CD14-positive monocyte (primary cell): ENCODE results near the gene TAF1C. TPM values are rescaled to one million over a fixed set of nuclear protein-coding genes. Genes with fewer than 3 reads are reported as not detected.
A peak's percentile ranks its signal among the peaks of the same experiment; 100 is the strongest.

Experiments used
- DNase-seq, 3 donors: peaks; one replicate each; pipeline ENCODE4 v3.0.0-alpha.2; 2011 to 2022
- H2AFZ ChIP-seq: 2 replicates; pipeline ENCODE4 v1.6.0; 2012; ENCODE audit warnings: mild to moderate bottlenecking, low read depth, low read length, inconsistent platforms; ENCODE audit not compliant: insufficient read depth, poor library complexity, severe bottlenecking
- H3K27ac ChIP-seq, 2 donors: 1 replicate in 1 of 2; 2 replicates in 1 of 2; pipeline ENCODE4 v1.5.1; 2012 to 2013; ENCODE audit warnings: low read length in 2 of 2, control low read depth in 1 of 2, inconsistent platforms in 1 of 2, low read depth in 1 of 2, mild to moderate bottlenecking in 1 of 2
- H3K27me3 ChIP-seq, 2 donors: one replicate each; pipeline versions ENCODE4 v1.6.0 to v1.6.1; 2011 to 2013; ENCODE audit warnings: low read length in 2 of 2; ENCODE audit not compliant: control insufficient read depth in 2 of 2, insufficient read depth in 2 of 2
- H3K36me3 ChIP-seq, 2 donors: replicated peaks in 1 of 2; 1 replicate in 1 of 2; 2 replicates in 1 of 2; pipeline versions ENCODE4 v1.5.1 to v1.6.1; 2012 to 2013; ENCODE audit warnings: low read length in 2 of 2, control low read depth in 1 of 2, inconsistent platforms in 1 of 2, mild to moderate bottlenecking in 1 of 2; ENCODE audit not compliant: insufficient read depth in 2 of 2, control insufficient read depth in 1 of 2
- H3K4me1 ChIP-seq, 2 donors: 1 replicate in 1 of 2; 2 replicates in 1 of 2; pipeline versions ENCODE4 v1.5.1 to v1.6.1; 2012 to 2013; ENCODE audit warnings: low read length in 2 of 2, control low read depth in 1 of 2, inconsistent platforms in 1 of 2, mild to moderate bottlenecking in 1 of 2, moderate library complexity in 1 of 2; ENCODE audit not compliant: insufficient read depth in 2 of 2, control insufficient read depth in 1 of 2
- H3K4me2 ChIP-seq: replicated peaks from 2 replicates; pipeline ENCODE3; 2012; ENCODE audit warnings: low read length, moderate library complexity, mild to moderate bottlenecking; ENCODE audit not compliant: poor library complexity, severe bottlenecking; ENCODE audit errors: extremely low read depth
- H3K4me3 ChIP-seq, 3 experiments: fragments of 200-600 bp in 1 of 3; sonication (generic) in 1 of 3; replicated peaks in 1 of 3; 1 replicate in 2 of 3; 2 replicates in 1 of 3; pipeline ENCODE4 v1.5.1; 2011 to 2013; ENCODE audit warnings: low read length in 3 of 3, mild to moderate bottlenecking in 3 of 3, control low read depth in 2 of 3, low read depth in 2 of 3, inconsistent platforms in 1 of 3, moderate library complexity in 1 of 3
- H3K79me2 ChIP-seq: 2 replicates; pipeline ENCODE4 v1.6.0; 2012; ENCODE audit warnings: mild to moderate bottlenecking, control low read depth, inconsistent platforms, low read length, moderate library complexity; ENCODE audit not compliant: insufficient read depth
- H3K9ac ChIP-seq: 2 replicates; pipeline ENCODE4 v1.6.0; 2017; ENCODE audit warnings: low read length, mild to moderate bottlenecking; ENCODE audit not compliant: insufficient read depth, poor library complexity, severe bottlenecking
- H3K9me3 ChIP-seq, 2 donors: replicated peaks in 1 of 2; 1 replicate in 1 of 2; 2 replicates in 1 of 2; pipeline versions ENCODE4 v1.5.1 to v1.6.1; 2012 to 2013; ENCODE audit warnings: low read length in 2 of 2, control low read depth in 1 of 2; ENCODE audit not compliant: control insufficient read depth in 1 of 2, insufficient read depth in 1 of 2
- H4K20me1 ChIP-seq: 2 replicates; pipeline ENCODE4 v1.6.0; 2012; ENCODE audit warnings: mild to moderate bottlenecking, low read length, control low read depth, moderate library complexity; ENCODE audit not compliant: insufficient read depth
- H3K27ac Mint-ChIP-seq, 7 donors: one replicate each; pipeline ENCODE4 v1.8.0; 2020; ENCODE audit warnings: mild to moderate bottlenecking in 7 of 7, mixed read lengths in 7 of 7, moderate library complexity in 6 of 7, inconsistent platforms in 2 of 7
- H3K27me3 Mint-ChIP-seq, 3 donors: one replicate each; pipeline ENCODE4 v1.8.0; 2021 to 2022; ENCODE audit warnings: low read depth in 3 of 3, mild to moderate bottlenecking in 3 of 3, mixed read lengths in 3 of 3, moderate library complexity in 3 of 3, inconsistent platforms in 1 of 3
- H3K36me3 Mint-ChIP-seq, 2 donors: one replicate each; pipeline ENCODE4 v1.8.0; 2020; ENCODE audit warnings: mixed read lengths in 2 of 2, inconsistent platforms in 1 of 2, mild to moderate bottlenecking in 1 of 2
- H3K4me1 Mint-ChIP-seq: one replicate; pipeline ENCODE4 v1.8.0; 2020; ENCODE audit warnings: mild to moderate bottlenecking, mixed read lengths
- H3K4me3 Mint-ChIP-seq, 2 donors: one replicate each; pipeline ENCODE4 v1.8.0; 2020; ENCODE audit warnings: mild to moderate bottlenecking in 2 of 2, mixed read lengths in 2 of 2, moderate library complexity in 1 of 2
- H3K9me3 Mint-ChIP-seq, 7 donors: one replicate each; pipeline ENCODE4 v1.8.0; 2020 to 2022; ENCODE audit warnings: mixed read lengths in 7 of 7, mild to moderate bottlenecking in 6 of 7, moderate library complexity in 6 of 7, inconsistent platforms in 2 of 7
- CTCF ChIP-seq: fragments of 200-600 bp; IDR thresholded peaks from one replicate; pipeline ENCODE4 v1.8.0; 2022; ENCODE audit warnings: antibody characterized with exemption, mild to moderate bottlenecking
- WGBS: methylation state at CpG from one replicate; pipeline ENCODE4 v1.1.5; 2013; ENCODE audit warnings: missing lambda C conversion rate; ENCODE audit not compliant: insufficient coverage; 5-methylcytosine and 5-hydroxymethylcytosine counted together
- intact Hi-C, 2 donors: fragments of 100-400 bp; cut with micrococcal nuclease; formaldehyde crosslinking; loops; one replicate each; pipeline versions ENCODE4 v1.15.0 to v1.15.1; 2023
- polyA plus RNA-seq, 3 donors: library from polyadenylated mRNA; depleted of rRNA in 1 of 3; unstranded in 2 of 3; stranded (reverse) in 1 of 3; fragments of 300-500 nt in 2 of 3; fragments of >200 nt in 1 of 3; fragmentation: Illumina TruSeq in 2 of 3; gene quantifications; 1 replicate in 2 of 3; 2 replicates in 1 of 3; pipeline ENCODE4 v1.2.3, GENCODE V29; 2012 to 2021

TAF1C gene
- polyA plus RNA-seq, 3 donors: 4.0 to 126 (median 4.5) TPM

GRCh38 chr16:84137287-84137686, 49.6 kb downstream of the TAF1C start:
- Histone ChIP-seq H3K27ac (no peak overlapping the region), H4K20me1 (peaks cover 5% of the 10 kb centered on the region), H3K9ac (no peak overlapping the region), H3K79me2 (peaks cover 27% of the 10 kb centered on the region), H2AFZ (no peak overlapping the region), H3K4me1 (no peaks in the 10 kb centered on the region), H3K4me2 (no peak overlapping the region), H3K36me3 (peaks cover 0 to 5% of the 10 kb centered on the region in 2 donors), H3K27me3 (no peaks in the 10 kb centered on the region), H3K4me3 (no peak overlapping the region), H3K9me3 (no peaks in the 10 kb centered on the region)
- Mint-ChIP-seq H3K4me1 (peaks cover 4% of the 10 kb centered on the region), H3K27ac (peak overlapping the region in 1 of 7 donors; percentile 32), H3K27me3 (peaks cover 0 to 2% (median 0%) of the 10 kb centered on the region in 3 donors), H3K36me3 (peaks cover 14 to 20% of the 10 kb centered on the region in 2 donors), H3K4me3 (no peak overlapping the region), H3K9me3 (peaks cover 0 to 2% (median 0%) of the 10 kb centered on the region in 7 donors)
- WGBS: 100% methylated on average over 6 of the region's 8 CpGs
- intact Hi-C loops: no loop called here
- no peak for TF ChIP-seq CTCF
- no peak for DNase-seq

GRCh38 chr16:84136331-84137125, 50.3 kb downstream of the TAF1C start:
- Histone ChIP-seq H3K27me3 (no peaks in the 10 kb centered on the region), H3K79me2 (peaks cover 23% of the 10 kb centered on the region), H3K36me3 (peaks cover 0 to 6% of the 10 kb centered on the region in 2 donors), H2AFZ (no peak overlapping the region), H3K9me3 (no peaks in the 10 kb centered on the region), H3K4me1 (no peaks in the 10 kb centered on the region), H3K9ac (no peak overlapping the region), H3K4me3 (no peak overlapping the region), H3K27ac (no peak overlapping the region), H3K4me2 (no peak overlapping the region), H4K20me1 (peaks cover 5% of the 10 kb centered on the region)
- H3K27me3 Mint-ChIP-seq: peaks cover 0 to 2% (median 0%) of the 10 kb centered on the region in 3 donors
- H3K27ac Mint-ChIP-seq: peak overlapping the region in 1 of 7 donors; percentile 59
- peaks cover 14 to 22% of the 10 kb centered on the region in 2 donors for H3K36me3 Mint-ChIP-seq
- no peak overlapping the region for H3K4me3 Mint-ChIP-seq
- H3K9me3 Mint-ChIP-seq: peaks cover 0 to 2% (median 0%) of the 10 kb centered on the region in 7 donors
- WGBS: 91% methylated on average over 5 of the region's 11 CpGs
- peaks cover 4% of the 10 kb centered on the region for H3K4me1 Mint-ChIP-seq
- TF ChIP-seq CTCF: no peak
- DNase-seq: no peak
- intact Hi-C loops: no loop called here
